HK-2 (cell line): ENCODE results near the gene ARHGAP21.

ENCODE experiments used
- DNase-seq: peaks from one replicate; pipeline ENCODE4 v3.0.0-alpha.2; 2018; ENCODE audit not compliant: unreplicated experiment

Gene ARHGAP21

DNA sequence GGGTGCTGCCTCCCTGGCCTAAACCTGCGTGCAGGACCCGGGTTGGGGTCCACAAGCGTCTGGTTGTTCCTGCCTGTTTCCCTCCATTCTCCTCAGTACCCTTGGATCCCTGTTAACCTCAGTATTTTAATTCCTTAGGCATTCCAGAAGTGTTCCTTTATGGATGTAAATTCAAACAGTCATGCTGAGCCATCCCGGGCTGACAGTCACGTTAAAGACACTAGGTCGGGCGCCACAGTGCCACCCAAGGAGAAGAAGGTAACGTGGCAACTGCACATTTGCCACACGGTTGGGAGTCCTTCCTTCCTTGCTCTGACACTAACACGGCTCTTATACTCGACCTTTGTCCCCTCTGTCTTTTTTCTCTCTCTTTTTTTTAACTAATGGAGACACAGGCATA lies 187.1 kb downstream of the ARHGAP21 start:
- no peak for DNase-seq

DNA sequence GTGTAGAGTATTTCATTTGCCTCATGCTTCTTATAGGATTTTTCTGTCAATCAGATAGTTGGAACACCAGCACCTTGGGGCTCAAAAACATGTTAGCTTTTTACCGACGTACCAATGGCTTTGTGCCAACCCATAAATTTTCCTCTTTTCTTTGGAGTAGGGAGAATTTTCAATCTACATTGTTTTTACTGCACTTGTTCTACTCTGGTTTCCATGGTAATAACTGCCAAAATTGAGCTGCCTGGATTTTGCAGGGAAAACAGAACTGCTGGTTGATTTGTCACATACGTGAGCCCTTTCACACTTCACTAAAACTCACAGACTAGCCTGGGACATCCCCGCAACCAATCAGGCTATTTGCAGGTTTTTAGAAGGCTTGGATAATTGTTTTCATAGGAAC lies 189.7 kb downstream of the ARHGAP21 start:
- DNase-seq: no peak
